GM23338 (cell line): ENCODE measurements around the gene UPP1. TPM values are rescaled to one million over a fixed set of nuclear protein-coding genes. Genes with fewer than 3 reads are reported as not detected.

ENCODE experiments used
- ATAC-seq: fragments of 200-7000 bp; cut with Tn5 transposase; 3 replicates; pipeline ENCODE4 v1.9.1; 2020
- DNase-seq: peaks from one replicate; pipeline ENCODE4 v3.0.0-alpha.2; 2015; ENCODE audit warnings: low spot score
- H2AFZ ChIP-seq: fragments of 200-600 bp; sonication (generic); 2 replicates; pipeline ENCODE4 v1.8.0; 2016; ENCODE audit warnings: antibody characterized with exemption, mild to moderate bottlenecking, moderate library complexity
- H3F3A ChIP-seq: fragments of 200-600 bp; sonication (generic); replicated peaks from 2 replicates; pipeline ENCODE4 v1.8.0; 2017; ENCODE audit warnings: antibody characterized with exemption, mixed run types, low read depth
- H3K27ac ChIP-seq: fragments of 200-600 bp; sonication (generic); 2 replicates; pipeline ENCODE4 v1.6.1; 2016; ENCODE audit warnings: low read depth
- H3K27me3 ChIP-seq: fragments of 200-600 bp; sonication (generic); 2 replicates; pipeline ENCODE4 v1.8.0; 2016; ENCODE audit warnings: mild to moderate bottlenecking, mixed run types, moderate library complexity; ENCODE audit not compliant: insufficient read depth
- H3K36me3 ChIP-seq: fragments of 200-600 bp; sonication (generic); 2 replicates; pipeline ENCODE4 v1.8.0; 2016; ENCODE audit warnings: mild to moderate bottlenecking; ENCODE audit not compliant: insufficient read depth
- H3K4me1 ChIP-seq: fragments of 200-600 bp; sonication (generic); 2 replicates; pipeline ENCODE4 v1.8.0; 2016; ENCODE audit warnings: mild to moderate bottlenecking, moderate library complexity; ENCODE audit not compliant: insufficient read depth
- H3K4me2 ChIP-seq: fragments of 200-600 bp; sonication (generic); 2 replicates; pipeline ENCODE4 v1.7.1; 2017; ENCODE audit warnings: mixed run types
- H3K4me3 ChIP-seq: fragments of 200-600 bp; sonication (generic); 2 replicates; pipeline ENCODE4 v1.6.1; 2016; ENCODE audit warnings: mixed run types
- H3K79me2 ChIP-seq: fragments of 200-600 bp; sonication (generic); replicated peaks from 2 replicates; pipeline ENCODE4 v1.8.0; 2017; ENCODE audit warnings: mild to moderate bottlenecking; ENCODE audit not compliant: insufficient read depth
- H3K9me2 ChIP-seq: fragments of 200-600 bp; sonication (generic); 2 replicates; pipeline ENCODE4 v1.8.0; 2017; ENCODE audit not compliant: insufficient read depth
- H4K20me1 ChIP-seq: fragments of 200-600 bp; sonication (generic); replicated peaks from 2 replicates; pipeline ENCODE4 v1.8.0; 2017; ENCODE audit warnings: mild to moderate bottlenecking; ENCODE audit not compliant: insufficient read depth
- H3K27ac Mint-ChIP-seq: 2 replicates; pipeline ENCODE4 v1.8.0; 2020; ENCODE audit warnings: inconsistent platforms, mild to moderate bottlenecking, moderate library complexity, mixed read lengths
- H3K27me3 Mint-ChIP-seq: 3 replicates; pipeline ENCODE4 v1.8.0; 2022; ENCODE audit warnings: low read depth, mild to moderate bottlenecking, moderate library complexity, mixed read lengths, inconsistent platforms; ENCODE audit not compliant: insufficient read depth, poor library complexity
- H3K36me3 Mint-ChIP-seq: 3 replicates; pipeline ENCODE4 v1.8.0; 2021; ENCODE audit warnings: low read depth, mild to moderate bottlenecking, inconsistent platforms, moderate library complexity, mixed read lengths
- H3K4me1 Mint-ChIP-seq: 3 replicates; pipeline ENCODE4 v1.8.0; 2020; ENCODE audit warnings: mild to moderate bottlenecking, inconsistent platforms, mixed read lengths
- H3K4me3 Mint-ChIP-seq: 3 replicates; pipeline ENCODE4 v1.8.0; 2021; ENCODE audit warnings: moderate library complexity, mild to moderate bottlenecking, inconsistent platforms, mixed read lengths
- H3K9me3 Mint-ChIP-seq: 3 replicates; pipeline ENCODE4 v1.8.0; 2020; ENCODE audit warnings: moderate library complexity, mild to moderate bottlenecking, inconsistent platforms, mixed read lengths
- CREB1 ChIP-seq: fragments of 250-450 bp; sonication (Bioruptor Pico); IDR thresholded peaks from 2 replicates; pipeline ENCODE4 v1.5.0; 2020; ENCODE audit warnings: low read depth, mild to moderate bottlenecking, moderate library complexity
- CTCF ChIP-seq, 2 experiments: fragments of 200-600 bp in 1 of 2; sonication (generic) in 1 of 2; conservative IDR thresholded peaks; 2 replicates each; pipeline versions ENCODE4 v1.5.1 to v1.6.1; 2016 to 2017; ENCODE audit warnings: antibody characterized with exemption in 2 of 2, low read depth in 2 of 2, mild to moderate bottlenecking in 2 of 2, moderate library complexity in 1 of 2
- ETS1 ChIP-seq: IDR thresholded peaks from 2 replicates; pipeline ENCODE4 v1.6.1; 2016; ENCODE audit warnings: antibody characterized with exemption
- EZH2 ChIP-seq: fragments of 200-600 bp; sonication (generic); IDR thresholded peaks from one replicate; pipeline ENCODE4 v1.8.0; 2017; ENCODE audit warnings: antibody characterized with exemption, mild to moderate bottlenecking, low read depth; ENCODE audit not compliant: unreplicated experiment
- EZH2phosphoT487 ChIP-seq: fragments of 200-600 bp; sonication (generic); IDR thresholded peaks from one replicate; pipeline ENCODE4 v1.8.1; 2018; ENCODE audit warnings: antibody characterized with exemption; ENCODE audit not compliant: unreplicated experiment
- JUNB ChIP-seq: IDR thresholded peaks from one replicate; pipeline ENCODE4 v1.6.1; 2016; ENCODE audit warnings: antibody characterized with exemption; ENCODE audit not compliant: unreplicated experiment
- NANOG ChIP-seq: IDR thresholded peaks from 2 replicates; pipeline ENCODE4 v1.6.1; 2016; ENCODE audit warnings: antibody characterized with exemption, borderline replicate concordance
- POLR2AphosphoS5 ChIP-seq: IDR thresholded peaks from 2 replicates; pipeline ENCODE4 v1.6.1; 2016; ENCODE audit warnings: antibody characterized with exemption, low read depth
- REST ChIP-seq: IDR thresholded peaks from one replicate; pipeline ENCODE4 v1.6.1; 2018; ENCODE audit warnings: antibody characterized with exemption; ENCODE audit not compliant: unreplicated experiment
- STAT1 ChIP-seq: IDR thresholded peaks from one replicate; pipeline ENCODE4 v1.6.1; 2016; ENCODE audit warnings: antibody characterized with exemption; ENCODE audit not compliant: unreplicated experiment
- ZNF114 ChIP-seq: fragments of 250-450 bp; sonication (Bioruptor Pico); IDR thresholded peaks from 2 replicates; pipeline ENCODE4 v1.5.0; 2020; ENCODE audit warnings: mild to moderate bottlenecking, moderate library complexity
- ZNF331 ChIP-seq: fragments of 250-450 bp; sonication (Bioruptor Pico); IDR thresholded peaks from 2 replicates; pipeline ENCODE4 v1.5.0; 2020; ENCODE audit warnings: low read depth, mild to moderate bottlenecking, moderate library complexity
- ZNF462 ChIP-seq: fragments of 250-450 bp; sonication (Bioruptor Pico); IDR thresholded peaks from 2 replicates; pipeline ENCODE4 v1.5.0; 2020; ENCODE audit warnings: mild to moderate bottlenecking, moderate library complexity
- polyA plus RNA-seq: library from polyadenylated mRNA; unstranded; fragments of >200 nt; fragmentation: Nextera tagmentation; extraction: Ambion mirVana; gene quantifications from 2 replicates; pipeline ENCODE4 v1.2.1, GENCODE V29; 2016
- total RNA-seq: library from RNA; depleted of rRNA; stranded (reverse); fragments of >200 nt; shearing (Covaris generic); gene quantifications from 2 replicates; pipeline ENCODE4 v1.2.3, GENCODE V29; 2014

The UPP1 gene
- total and polyA plus RNA-seq, 2 experiments from 2014 or later = 22.7 to 43.5 TPM

- no peaks in the 10 kb centered on the region for H3K36me3 ChIP-seq
- peaks cover 29% of the 10 kb centered on the region for H3K4me1 Mint-ChIP-seq
- ATAC-seq = no peak
- no peak overlapping the region for H3K27ac ChIP-seq
- TF ChIP-seq ZNF114 (CRISPR knock-in tag) = no peak
- TF ChIP-seq STAT1 = no peak
- no peak for TF ChIP-seq JUNB
- no peak for TF ChIP-seq REST
- no peak for TF ChIP-seq POLR2AphosphoS5
- TF ChIP-seq EZH2 = no peak
- no peak for TF ChIP-seq EZH2phosphoT487
- TF ChIP-seq NANOG = no peak
- TF ChIP-seq ETS1 = no peak
- no peak for TF ChIP-seq CREB1 (CRISPR knock-in tag)
- no peak for TF ChIP-seq CTCF (conservative IDR thresholded peaks at IDR 0.05; ENCODE audit: low read depth in 2 of 2)
- TF ChIP-seq ZNF462 (CRISPR knock-in tag) = no peak
- no peak for TF ChIP-seq ZNF331 (CRISPR knock-in tag)
- H3K4me3 Mint-ChIP-seq = no peak overlapping the region
- no peak overlapping the region for H2AFZ ChIP-seq
- H3K36me3 Mint-ChIP-seq = peaks cover 39% of the 10 kb centered on the region
- peaks cover 39% of the 10 kb centered on the region for H3K9me3 Mint-ChIP-seq
- H3K27ac Mint-ChIP-seq = no peak overlapping the region
- peaks cover 28% of the 10 kb centered on the region for H3K4me1 ChIP-seq
- no peaks in the 10 kb centered on the region for H3K27me3 ChIP-seq
- H4K20me1 ChIP-seq = no peaks in the 10 kb centered on the region
- H3K27me3 Mint-ChIP-seq = peaks cover 1% of the 10 kb centered on the region
- no peaks in the 10 kb centered on the region for H3K79me2 ChIP-seq
- 0 out of 2 replicates have a peak, but pooled peaks cover 6% of the 10 kb centered on the region for H3K9me2 ChIP-seq
- H3K4me2 ChIP-seq = no peak overlapping the region
- DNase-seq = no peak
- no peaks in the 10 kb centered on the region for H3F3A ChIP-seq
- no peak overlapping the region for H3K4me3 ChIP-seq
Measured at GRCh38 chr7:48144291-48144768, 55.3 kb downstream of the UPP1 start.
